Cerebellar cortex (tissue), 1 donor: ENCODE data around the gene KCTD13.
"Not testable (repeated sequence)": the region's sequence is repeated elsewhere in the genome, so short reads cannot be mapped to it uniquely, and the experiment has no call there.

Experiments used
- DNase-seq: peaks from one replicate; pipeline ENCODE4 v3.0.0-alpha.2; 2015; ENCODE audit warnings: low spot score

KCTD13 gene

DNA sequence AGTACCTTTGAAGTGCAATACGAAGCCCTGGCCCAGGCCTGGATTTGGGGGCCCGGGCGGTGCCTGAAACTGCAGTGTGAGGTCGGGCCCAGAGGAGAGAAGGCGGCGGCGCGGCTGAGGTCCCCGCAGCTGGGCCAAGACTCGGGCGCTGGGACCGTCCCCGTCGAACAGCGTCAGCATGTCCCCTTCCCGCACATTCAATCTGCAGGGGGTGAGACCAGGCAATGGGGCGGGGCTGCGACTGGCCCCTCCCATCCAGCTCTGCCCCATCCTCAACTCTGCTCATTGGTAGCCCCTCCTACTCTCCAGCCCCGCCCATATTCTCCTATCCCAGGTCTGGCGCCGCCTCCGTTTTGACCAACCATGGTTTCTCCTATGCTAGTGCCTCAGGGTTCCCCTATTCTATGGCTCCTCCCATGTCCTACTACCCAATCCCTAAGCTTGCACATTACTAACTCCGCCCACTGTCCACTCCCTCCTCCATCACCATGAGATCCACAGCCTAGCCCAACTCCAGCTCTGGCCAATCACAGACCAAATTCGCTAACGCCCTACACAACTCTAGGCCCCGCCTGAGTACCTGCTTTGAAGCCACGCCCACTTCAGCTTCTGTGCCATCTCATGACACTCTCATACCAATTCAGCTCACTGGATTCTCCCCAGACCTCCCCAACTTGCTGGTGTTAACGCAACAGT is 48.6 kb downstream of the KCTD13 start:
- DNase-seq: peak; percentile 85

DNA sequence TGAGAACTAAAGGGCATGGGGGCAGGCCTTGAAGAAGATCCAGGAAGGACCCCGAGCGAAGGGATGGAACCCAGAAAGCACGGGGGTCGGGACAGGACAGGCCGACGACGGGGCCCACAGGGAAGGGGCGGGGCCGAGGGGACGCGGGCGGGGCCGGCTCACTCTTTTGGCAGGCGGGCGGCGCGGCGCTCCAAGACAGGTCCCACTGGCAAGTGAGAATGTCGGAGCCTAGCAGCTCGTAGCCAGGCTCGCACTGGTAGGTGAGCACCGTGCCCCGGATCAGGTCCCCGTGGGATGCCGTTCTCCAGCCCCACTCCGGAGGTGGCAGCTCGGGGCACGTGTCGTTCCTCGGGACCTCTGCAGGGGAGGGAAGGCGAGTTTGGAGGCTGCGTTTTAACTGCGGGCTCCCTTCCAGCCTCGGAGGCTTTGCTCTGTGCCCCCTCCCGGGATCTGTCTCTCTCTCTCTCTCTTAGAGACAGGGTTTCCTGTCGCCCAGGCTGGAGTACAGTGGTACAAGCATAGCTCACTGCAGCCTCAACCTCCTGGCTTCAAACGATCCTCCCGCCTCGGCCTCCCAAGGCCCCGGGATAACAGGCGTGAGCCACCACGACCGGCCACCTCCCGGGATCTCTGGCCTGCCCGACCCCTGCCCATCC is 49.3 kb downstream of the KCTD13 start:
- DNase-seq: no peak

DNA sequence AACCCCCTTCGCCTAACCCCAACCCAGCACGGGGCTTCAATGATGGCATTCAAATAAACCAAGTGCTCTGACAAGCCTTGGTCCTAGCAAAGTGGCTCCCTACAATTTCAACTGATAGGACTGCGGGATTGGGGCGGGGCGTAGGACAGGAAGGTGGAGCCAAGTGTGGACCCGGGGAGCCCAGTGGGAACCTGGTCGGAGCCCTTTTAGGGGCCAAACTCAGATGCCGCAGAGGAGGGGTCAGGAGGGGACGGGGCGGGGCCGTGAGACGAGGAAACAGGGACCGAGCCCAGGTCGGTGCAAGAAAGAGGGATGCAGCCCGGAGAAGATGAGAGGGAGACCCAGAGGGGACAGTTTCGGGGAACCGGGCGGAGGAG is 49.8 kb downstream of the KCTD13 start:
- DNase-seq: no peak

DNA sequence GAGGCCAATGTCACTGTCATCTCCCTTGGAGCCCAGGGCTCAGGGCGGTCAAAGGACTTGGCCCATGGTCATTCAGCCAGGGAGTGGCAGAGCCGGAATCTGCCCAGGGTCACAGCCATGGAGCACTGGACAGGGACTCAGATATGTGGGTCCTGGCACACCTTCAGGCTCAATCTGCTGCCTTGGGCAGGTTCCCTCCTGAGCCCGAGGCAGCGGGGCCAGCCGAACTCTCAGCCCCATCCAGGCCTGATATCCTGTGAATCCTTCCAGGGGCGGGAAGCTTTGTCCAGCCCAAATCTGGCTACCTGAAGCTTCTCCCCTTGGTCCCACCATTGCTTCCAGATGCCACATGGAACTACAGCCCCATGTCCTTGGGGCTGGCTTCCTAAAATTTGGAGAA is 50.8 kb downstream of the KCTD13 start:
- no peak for DNase-seq

DNA sequence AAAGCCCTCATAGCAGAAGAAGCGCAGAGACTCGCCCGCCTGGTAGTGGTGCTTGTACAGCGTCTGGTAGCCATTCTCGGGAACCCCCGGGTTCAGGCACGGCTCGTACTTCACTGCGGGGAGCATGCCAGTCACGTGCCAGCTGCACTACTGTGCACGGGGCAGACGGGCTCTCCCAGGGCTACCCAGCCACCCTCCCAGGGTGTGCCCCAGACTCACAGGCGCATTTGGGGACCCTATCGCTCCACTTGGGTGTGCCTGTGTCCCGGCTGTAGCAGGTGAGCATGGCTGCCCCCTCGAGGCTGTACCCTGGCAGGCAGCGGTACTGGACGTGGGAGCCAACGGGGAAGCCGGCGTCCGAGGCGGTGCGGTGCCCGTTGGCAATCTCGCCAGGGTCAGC is 52.7 kb downstream of the KCTD13 start:
- no peak for DNase-seq

DNA sequence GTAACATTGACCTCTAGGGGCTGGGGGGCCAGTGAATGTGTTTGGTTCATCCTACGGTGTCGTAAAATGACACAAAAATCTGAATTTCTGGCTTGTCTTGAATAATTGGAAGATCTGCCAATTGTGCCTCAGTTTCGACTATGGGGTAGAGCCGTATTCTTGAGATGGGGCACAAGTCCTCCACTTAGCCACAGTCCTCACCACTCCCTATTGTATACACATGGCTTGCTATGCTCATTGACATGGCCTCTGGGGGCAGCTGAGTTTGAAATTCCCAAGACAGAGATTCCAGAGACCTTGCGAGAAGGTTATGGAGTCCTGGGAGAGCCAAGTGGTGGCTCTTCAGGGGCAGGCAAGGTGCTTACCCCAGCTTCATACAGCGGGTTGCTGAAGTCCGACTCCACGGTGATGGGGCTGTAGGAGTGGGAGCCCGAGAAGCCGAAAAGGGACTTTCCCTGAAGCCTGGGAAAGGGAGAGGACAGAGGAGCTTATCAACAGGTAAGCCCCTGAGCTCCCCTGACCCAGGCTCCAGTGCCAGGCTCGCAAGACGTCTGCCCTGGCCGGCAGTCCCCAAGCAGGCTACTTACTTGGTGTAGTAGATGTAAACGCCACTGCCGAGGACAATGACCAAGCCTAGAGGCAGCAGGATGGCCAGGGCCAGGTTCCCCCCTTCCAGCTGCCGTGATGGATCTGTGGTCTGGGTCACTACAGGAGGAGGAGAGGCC is 54.0 kb downstream of the KCTD13 start:
- DNase-seq: no peak

DNA sequence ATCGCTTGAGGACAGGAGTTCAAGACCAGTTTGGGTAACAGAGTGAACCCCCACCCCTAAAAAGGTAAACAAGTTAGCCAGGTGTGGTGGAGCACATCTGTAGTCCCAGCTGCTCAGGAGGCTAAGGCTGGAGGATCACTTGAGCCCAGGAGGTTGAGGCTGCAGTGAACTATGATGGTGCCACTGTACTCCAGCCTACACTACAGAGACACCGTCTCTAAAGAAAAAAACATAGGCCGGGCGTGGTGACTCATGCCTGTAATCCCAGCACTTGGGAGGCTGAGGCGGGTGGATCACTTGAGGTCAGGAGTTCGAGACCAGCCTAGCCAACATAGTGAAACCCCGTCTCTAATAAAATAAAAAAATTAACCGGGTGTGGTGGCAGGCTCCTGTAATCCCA is 57.0 kb downstream of the KCTD13 start:
- not testable (repeated sequence) for DNase-seq

DNA sequence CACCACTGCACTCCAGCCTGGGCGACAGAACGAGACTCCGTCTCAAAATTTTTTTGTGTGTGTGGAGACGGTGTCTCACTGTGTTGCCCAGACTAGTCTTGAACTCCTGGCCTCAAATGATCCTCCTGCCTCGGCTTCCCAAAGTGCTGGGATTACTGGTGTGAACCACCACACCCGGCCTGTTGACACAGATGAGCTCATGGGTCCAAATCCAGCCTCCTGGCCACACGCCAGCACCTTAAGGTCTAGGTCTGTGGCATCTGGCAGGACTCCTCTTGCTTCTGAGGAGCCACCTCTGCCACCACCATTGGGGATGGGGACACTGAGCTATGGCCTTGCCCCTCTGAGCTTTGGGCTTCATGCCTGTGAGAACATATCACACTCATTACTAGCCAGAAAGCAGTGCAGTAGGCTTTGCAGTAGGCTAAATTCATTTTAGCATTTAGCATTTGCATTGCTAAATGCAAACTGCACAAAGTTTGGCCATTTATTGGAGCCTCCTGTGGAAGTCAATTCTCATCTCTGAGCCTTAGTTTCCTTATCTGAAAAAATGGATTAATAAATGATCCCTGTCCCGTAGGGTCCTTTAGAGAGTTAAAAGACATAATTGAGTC is 57.5 kb downstream of the KCTD13 start:
- no peak for DNase-seq

DNA sequence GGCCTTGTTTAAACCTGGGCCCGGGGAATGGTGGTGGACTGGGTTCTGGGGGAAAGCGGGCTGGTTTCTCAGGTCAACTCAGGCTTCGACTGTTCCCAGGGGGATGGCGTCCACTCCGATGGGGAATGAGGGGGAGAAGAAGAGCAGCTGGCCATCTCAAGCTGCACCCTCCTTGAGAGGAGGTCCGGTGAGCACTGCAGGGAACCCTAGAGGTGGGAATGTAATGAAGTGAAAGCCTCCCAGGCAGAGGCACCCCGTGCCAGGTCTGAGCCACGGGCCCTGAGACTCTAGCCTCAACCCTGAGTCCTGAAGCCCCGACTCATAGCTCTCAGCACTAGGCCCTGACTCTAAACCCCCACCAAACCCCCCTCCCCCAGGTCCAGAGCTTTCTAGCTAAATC is 61.8 kb downstream of the KCTD13 start:
- no peak for DNase-seq

DNA sequence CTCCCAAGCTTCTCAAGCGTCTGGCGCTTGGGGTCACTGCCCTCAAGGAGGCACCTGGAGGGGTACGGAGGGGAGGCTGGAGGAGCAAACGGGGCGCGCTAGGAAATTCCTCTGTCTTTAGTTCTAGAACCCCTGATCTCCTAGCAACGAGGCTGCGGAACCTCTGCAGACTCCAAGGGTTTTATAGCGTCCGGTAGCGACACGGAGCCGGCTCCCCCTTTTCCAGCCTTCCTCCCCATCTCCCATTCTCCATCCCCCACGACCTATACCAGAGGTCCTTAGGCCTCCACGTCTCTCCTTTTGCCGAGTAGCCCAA is 62.4 kb downstream of the KCTD13 start:
- no peak for DNase-seq

DNA sequence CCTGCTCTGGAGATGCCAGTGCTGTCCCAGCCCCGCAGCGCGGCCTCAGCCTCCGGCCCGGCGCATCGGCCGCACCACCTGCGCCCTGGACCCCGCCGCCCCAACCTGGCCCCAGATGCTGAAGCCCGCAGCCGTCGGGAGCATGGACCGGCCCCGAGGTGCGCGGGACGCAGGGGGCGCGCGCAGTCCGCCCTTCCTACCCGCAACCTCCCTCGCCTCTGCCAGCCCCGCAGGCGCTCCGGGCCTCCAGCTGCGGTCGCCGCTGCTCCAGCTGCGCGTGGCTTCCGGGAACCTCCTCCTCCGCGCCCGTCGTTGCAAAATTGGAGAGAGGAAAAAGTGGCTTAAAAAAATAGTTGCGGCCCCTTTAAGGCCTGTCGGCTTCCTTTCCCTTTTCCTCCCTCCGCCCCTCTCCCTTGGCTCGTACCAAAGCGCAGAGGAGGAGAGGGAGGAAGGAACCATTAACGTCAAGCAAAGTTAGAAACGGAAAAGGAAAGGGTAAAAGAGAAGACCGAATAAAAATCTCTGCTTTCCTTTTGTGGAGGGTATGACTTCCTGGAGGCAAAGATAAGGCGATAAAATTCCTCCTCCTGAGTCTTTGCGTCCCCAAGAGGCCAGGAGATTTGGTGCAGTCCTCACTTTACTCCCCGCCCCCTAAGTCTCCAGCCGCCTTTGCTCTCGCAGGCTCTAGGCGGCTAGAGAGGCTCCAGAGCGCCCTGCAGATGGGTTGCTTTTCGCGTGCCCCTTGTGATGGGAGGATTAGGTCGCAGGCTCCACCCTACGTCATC is 63.0 kb downstream of the KCTD13 start, which contains the start of gene CDIPT:
TSS of gene CDIPT (minus strand) at position 343 of the 785 bp plus-strand sequence. CDS start 369 bp downstream, outside the sequence.
- peak; percentile 99 for DNase-seq

DNA sequence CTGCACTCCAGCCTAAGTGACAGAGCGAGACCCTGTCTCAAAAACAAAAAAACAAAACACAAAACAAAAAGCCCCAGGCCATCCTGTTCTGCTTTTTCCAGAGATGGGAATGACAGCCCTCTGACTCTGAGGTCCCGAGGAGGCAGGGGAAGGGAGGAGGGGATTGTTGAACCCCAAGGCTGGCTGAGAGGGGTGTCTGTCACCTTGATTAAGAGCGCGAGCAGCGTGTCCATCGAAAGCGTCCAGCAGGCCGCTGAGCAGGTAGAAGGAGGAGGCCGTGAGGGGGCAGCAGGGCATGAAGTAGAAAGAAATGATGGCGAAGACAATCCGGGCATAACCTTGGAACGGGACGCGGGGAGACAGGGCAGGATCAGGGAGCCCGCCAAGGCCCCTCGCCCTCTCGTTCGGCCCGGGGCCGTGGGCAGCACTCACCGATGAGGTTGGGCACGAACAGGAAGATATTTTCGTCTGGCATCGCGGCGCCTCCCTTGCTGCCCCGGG is 63.6 kb downstream of the KCTD13 start:
- peak; percentile 68 for DNase-seq

DNA sequence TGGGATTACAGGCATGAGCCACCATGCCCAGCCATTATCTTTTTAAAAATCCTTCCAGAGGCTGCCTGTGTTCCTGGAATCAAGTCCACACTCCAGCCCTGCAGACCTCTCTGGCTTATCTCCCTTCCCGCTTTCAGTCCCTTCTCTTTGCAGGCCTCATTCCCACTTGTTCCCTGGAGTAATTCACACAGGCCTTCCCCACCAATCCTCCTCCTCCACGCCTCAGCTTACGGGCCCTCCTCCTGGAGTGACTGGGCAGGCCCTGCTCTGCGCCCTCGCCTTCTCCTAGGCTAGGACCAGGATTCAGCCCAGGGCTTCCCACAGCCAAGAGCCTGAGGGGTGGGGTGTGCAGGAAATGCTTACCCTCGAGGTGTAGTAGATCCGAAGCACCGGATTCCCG is 65.8 kb downstream of the KCTD13 start:
- no peak for DNase-seq

DNA sequence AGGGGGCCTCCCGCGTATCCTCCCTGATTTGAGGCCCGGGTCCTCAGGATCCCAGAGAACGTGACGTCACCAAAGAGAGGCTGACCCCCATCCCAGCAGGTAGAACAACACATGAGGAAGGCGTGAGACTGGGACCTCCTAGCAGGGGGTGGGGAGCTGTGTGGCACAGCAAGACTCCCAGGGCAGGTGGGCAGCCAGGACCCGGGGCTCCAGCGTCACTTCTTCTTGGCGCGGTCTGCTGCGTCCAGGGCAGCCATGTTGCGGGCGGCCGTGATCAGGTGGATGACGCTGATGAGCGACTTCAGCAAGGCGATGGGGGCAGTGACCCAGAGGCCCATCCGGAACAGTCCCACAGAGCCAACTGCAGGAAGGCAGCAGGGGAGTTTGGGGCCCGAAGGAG is 67.1 kb downstream of the KCTD13 start:
- DNase-seq: no peak

DNA sequence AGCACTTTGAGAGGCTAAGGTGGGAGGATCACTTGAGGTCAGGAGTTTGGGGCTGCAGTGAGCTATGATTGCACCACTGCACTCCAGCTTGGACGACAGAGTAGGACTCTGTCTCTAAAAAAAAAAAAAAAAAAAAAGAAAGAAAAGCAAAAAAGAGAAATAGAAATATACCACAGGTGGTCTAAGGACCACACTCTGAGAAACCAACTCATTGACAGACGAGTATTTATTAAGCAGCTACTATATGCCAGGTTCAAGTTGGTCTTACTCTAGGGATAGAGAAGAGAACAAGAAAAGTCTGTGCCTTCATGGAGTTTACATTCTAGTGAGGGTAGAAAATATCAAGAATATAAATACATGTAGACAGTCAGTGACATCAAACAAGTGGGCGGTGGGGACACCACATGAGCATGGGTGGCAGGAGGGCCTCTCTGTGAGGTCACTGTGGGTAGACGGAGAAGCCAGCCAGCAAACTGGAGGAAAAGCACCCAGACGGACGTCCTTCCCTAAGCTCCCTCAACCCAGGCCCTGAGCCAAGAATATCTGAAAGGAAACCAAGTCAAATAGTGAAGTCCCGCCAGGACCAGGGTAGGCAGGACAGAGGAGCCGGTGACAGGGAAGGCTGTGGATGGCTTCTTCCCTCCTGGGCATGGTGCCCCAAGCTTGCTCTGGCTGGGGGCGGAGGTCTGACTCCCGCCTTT is 67.7 kb downstream of the KCTD13 start:
- DNase-seq: no peak

DNA sequence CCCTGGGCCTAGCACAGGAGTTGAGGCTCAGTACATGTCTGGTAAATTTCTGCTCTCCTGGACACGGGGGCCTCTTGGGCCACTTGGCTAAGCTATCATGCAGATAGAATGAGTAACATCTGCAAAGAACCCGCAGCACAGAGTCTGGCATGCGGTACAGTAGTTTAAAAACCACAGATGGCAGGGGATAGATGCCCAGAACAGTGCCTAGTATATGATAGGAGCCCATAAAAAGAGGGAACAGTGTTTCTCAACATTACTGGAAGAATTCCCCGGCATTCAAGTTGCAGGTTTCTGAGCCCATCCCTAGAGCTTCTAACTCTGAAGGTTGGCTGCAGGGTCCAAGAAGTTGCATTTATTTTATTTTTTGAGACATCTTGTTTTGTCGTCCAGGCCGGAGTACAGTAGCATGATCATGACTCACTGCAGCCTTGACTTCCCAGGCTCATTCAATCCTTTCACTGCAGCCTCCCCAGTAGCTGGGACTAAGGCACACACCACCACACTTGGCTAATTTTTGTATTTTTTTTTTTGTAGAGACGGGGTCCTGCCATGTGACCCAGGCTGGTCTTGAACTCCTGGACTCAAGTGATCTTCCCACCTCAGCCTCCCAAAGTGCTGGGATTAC is 68.8 kb downstream of the KCTD13 start:
- DNase-seq: no peak
